ENCODE data around the gene HNRNPA0.

- TF ChIP-seq POLR2AphosphoS5 (IDR thresholded peaks at IDR 0.05; ENCODE audit: low read depth, low read length), result no peak
- TF ChIP-seq POLR2A (IDR thresholded peaks at IDR 0.05; ENCODE audit: borderline replicate concordance, extremely low read depth, insufficient read depth, insufficient read length), result no peak
- no peak for TF ChIP-seq EZH2phosphoT487 (IDR thresholded peaks at IDR 0.05; ENCODE audit: borderline replicate concordance)
- no peak for TF ChIP-seq MAX (IDR thresholded peaks at IDR 0.05)
- no peak for TF ChIP-seq CTCF (IDR thresholded peaks at IDR 0.05 in 2 of 3, conservative IDR thresholded peaks at IDR 0.05 in 1 of 3; ENCODE audit: borderline replicate concordance in 1 of 3, insufficient read depth in 1 of 3, low read depth in 2 of 3, low read length in 2 of 3)
- TF ChIP-seq RAD21 (IDR thresholded peaks at IDR 0.05; ENCODE audit: low read depth), result no peak
- TF ChIP-seq REST (IDR thresholded peaks at IDR 0.05; ENCODE audit: low read depth), result no peak
Measured at GRCh38 chr5:137794863-137795262, 40.7 kb upstream of the HNRNPA0 start.
